Measurements from ENCODE around the gene STON2.
A peak's percentile ranks its signal among the peaks of the same experiment; 100 is the strongest.

Gene STON2

DNA sequence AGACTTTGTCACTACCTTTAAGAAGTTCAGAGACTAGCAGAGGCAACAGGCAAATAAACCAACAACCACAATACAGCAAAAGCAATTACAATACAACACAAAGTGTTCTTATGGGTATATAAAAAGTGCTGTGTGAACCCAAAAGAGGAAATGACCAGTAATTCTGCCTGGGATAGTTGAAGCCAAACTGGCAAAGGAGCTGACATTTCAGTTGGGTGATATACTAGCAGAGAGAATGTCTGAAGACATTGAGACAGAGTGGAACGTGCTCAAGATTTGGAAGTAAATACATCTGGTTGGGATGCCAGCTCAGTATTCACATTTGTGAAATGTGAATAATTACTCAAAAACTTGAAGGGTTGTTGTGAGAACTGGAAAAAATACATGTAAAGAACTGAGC, 98.8 kb downstream of the STON2 start:
- DNase-seq: no peak

DNA sequence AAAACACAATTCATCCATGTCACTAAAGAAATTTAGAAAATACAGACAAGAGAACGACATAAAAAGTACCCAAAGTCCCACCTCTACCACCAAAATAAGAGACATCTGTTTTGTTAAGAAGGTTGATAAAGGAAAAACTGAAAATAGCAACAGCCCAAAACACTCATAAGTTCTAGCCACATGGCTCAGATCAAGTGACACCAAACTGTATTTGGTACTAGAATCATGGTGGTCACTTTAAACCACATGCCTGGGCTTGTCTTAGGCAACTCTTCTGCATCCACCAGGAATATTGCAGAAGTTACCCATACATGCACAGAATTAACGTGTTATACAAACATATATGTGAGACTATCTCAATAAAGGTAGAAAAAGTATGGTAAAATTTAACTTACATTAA, 101.2 kb downstream of the STON2 start:
- no peak for DNase-seq

DNA sequence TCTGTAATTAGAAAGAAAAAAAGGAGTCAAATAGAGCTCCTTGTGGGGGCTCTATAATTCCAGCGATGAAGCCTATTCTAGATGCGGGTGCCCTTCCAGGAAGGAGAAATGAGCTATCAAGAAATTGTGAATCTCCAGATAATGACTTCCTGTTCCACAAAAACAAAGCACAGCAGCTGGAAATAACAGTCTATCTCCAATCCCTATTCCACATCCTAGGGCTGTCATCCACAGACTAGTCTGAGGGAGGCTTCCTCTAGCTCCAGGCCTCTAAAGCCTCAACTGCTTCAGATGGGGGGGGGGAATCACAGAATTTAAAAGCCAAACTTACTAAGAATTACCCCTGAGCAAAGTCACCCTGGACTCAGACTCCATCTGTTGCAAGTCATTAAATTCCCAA, 102.0 kb downstream of the STON2 start:
- no peak for DNase-seq

DNA sequence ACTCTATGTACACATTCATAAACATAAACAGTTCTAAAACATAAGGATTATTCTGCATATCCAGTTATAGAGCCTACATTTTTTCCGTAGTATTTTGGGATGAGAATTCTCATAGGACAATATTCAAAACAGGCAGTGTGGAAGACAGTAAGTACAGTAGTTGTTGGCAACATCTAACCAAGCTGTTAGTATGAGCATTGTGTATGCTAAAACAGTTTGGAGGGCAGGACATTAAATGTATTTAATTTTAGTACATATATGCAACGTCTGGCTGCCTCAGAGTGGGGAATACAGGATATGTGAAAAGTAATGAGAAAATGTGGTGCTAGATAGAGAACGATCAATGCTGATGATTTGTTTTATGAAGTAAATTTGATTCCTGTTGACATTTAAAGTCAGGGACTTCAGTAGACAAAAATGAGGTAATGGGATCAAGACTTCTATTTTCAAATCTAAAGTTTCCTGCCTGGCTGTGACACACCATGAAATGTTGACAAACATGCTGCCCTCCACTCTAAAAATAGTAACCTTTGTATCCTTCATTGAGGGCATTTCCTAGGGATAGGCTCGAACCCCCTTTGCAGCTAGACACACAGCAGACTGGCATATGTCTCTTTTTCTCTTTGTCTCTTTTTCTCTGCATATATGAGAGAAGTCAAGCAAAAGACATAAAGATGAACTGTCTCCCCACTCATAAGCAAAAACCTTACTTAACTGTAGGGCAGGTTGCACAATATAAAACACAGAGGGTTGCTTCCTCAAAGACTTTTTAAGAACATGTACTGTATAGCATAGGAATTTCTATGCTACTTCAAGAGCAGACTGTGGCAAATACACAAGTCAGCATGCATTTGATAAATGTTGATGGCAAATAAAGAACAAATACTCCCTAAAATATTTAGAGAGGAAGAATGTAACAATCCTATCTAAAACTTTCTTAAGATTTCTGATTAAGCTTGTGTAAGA, 103.9 kb downstream of the STON2 start:
- DNase-seq: no peak

DNA sequence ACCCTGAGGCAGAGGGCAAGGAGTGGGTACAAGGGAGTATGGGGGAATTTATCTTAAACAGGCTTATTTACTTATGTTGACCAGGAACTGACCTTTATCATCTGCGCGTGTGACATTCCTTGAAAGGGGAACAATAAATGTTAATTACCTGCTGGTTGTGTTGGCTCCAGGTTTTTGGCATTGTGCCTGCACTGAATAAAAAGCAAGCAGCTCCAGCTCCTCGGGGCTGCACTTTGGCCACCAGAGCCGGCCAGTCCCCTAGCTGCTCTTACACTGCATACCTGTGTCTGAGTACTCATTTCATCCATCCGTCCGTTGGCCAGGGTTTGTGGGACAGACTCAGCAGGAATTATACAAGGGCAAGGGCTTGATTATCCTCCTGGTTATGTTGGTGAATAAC, 110.6 kb downstream of the STON2 start:
- DNase-seq: no peak

DNA sequence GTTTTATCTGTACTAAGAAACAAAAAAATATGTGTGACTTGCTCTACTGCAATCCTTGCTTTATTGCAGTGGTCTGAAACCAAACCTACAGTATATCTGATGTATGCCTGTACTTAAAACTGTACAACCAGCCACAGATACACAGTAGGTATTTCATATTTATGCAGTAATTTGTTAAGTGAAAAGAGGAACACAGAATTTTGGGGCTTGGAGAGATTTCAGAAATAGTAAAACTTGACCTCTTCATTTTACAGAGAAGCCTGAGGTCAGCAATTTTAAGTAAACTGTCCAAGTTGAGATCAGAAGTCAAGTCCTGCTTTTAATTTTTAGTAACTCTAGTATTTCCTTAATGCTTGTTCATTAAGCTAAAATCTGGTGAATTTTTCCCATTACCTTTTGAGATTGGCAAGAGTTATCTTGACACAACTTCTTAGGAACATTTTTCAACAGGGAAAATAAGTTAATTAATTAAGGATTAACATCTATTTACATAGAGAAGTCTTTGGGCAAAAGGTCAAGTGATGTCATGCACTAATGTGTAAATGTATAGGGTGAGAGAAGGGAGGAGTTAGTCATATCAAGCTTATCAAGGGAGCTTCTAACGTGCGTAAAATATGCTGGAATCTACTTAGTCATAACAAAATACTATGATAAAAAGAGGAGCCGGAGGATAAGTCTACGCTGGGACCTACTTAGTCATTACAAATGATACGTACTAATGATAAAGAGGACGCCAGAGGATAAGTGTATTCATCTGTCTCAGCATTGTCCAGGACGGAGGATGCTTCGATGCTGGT, 113.4 kb downstream of the STON2 start:
- no peak for DNase-seq

DNA sequence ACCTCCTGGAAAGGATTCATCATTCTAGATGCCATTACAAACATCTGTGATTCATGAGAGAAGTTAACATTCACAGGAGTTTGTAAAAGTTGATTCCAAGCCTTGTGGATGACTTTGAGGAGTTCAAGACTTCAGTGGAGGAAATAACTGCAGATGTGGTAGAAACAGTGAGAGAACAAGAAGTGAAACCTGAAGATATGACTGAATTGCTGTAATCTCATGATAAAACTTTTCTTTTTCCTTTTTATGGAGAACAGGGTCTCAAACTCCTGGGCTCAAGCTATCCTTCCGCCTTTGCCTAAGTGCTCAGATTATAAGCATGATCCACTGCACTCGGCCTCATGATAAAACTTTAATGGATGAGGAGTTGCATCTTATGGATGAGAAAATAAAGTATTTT, 114.9 kb downstream of the STON2 start:
- DNase-seq: no peak

DNA sequence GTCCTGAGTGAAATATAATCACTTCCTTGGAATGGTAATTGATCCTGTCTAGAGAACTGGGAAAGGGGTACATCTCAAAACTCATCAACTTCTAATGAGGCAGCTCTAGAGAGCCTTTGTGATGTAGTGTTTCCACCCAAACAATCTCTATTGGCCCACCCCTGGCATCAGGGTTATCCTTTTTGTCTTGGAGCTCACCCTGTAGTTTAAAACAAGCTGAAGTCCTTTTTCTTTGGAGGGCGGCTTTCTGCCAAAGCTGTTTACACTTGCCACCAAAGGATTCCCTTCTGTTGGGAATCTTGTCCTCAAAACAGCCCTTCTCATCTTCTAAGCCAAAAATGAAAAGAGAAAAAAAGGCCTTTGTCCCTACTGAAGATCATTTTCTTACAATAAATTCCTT, 118.8 kb downstream of the STON2 start:
- no peak for DNase-seq

DNA sequence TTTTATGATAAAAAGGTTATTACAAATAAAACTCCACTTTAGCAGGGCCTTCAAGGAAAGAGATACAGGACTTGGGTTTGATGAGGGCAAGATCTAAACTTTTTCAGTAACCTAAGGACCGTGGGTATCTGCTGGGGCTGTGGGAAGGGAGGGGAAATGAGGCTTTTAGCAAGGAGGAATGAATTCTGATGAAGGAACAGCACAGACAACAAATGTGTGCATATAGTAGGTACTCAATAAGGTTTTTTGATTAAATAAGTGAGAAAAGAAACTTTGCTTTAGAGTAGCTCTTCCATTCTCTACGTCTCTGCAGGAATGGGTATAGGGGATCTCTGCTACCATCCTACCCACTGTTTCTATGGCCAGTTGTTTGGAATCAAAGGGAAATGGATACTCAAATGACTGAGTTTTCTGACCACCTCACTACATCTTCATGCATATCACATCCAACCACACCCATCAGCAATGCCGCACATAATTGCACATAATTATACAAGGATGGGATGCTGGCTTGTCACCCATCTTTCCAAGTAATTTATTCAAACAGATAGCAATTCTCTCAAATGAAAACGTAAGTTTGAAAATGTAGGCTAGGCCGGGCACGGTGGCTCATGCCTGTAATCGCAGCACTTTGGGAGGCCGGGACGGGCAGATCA, 119.9 kb downstream of the STON2 start:
- DNase-seq: no peak

DNA sequence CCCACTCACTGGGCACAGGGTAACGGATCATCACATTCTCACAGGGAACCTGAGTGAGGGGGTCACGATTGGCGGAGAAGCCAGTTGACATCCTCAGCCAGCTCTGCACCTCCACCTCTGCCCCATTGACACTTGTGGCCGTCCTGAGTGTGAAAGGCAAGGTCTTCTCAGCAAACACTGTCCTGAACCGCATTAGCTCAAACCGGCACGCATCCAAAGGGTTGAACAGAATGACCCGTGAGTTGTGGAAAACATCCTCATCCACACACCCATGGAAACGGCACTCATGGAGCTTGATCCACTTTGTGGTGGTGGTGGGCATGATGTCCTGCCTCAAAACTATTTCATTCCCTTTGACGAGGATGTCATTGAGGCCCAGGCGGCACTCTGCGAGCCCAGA, 123.0 kb downstream of the STON2 start:
- no peak for DNase-seq

DNA sequence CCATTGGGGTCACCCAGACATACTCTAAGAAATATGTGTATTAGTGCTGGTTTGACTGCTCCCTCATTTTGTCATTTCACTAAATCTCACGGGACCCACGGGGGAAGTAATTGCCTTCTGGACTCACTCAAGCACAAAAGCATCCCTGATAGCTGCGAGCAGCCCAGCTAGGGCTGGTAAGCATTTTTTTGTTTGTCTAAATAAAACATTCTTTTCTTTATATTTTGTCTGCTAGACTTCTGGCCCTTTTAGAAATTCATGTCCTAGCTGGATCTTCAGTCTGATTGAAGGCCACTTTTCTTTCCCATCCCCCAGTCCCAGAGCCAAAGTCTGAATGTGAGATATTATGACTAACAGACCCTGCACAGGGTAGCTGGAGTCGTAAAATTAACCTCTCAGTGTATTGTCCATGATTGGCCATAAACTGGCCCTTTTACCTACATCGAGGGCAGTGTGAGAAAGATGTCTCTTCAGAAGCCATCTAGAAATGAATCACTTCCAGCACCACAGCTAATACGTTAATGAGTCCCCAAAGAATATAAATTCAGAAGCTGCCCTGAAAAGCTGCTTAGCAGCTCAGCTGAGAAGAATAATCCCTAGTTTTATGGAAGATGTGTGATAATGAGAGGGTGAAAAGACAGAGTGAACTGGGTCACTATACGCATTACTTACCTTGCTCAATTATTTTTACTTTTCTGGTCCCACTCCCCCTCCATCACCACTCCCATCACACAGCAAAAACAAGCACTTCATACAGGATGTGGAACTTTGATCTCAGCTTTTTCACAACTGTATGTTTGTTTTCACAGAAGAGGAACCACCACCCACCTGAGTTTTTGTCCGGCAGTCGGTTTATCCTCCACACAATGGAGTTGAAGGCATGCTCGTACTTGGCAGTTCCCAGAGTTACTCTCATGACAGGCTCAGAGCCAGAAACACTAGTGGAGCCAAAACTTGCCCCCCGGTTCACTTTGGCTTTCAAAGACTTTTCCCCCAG, 123.8 kb downstream of the STON2 start:
- no peak for DNase-seq

DNA sequence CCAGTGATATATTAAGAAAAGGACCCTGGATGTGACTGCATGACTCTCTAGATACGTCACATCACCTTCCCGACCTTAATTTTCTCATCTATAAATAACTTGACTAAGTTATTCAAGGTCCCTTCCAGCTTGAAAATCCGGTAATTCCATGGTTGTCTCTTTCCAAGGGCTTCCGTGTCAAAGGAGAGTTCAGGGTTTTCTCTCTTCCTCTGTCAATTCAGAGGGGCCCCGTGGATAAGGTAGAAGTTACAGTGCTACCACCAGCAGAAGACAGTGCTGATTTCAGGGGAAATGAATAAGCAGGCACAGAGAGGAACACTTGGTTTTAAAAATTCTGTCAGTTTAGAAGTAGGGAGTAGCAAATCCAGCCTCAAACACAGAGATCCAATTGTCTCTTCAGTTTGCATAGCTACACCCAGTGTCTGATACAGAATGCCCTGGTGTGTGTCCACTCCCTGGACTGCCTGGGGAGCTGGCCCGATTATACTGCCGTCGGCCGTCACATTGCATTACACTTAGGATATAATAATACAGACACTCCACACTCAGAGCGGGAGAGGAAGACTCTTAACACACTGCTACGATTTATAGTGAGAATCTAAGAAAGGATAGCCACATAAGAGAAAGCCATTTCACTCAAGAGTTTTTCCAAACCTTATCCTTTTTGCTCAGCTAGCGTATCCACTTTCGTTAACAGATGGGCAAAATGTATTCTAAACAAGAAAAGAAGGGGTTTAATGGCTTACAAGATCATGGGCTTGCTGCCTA, 124.6 kb downstream of the STON2 start:
- DNase-seq: no peak

DNA sequence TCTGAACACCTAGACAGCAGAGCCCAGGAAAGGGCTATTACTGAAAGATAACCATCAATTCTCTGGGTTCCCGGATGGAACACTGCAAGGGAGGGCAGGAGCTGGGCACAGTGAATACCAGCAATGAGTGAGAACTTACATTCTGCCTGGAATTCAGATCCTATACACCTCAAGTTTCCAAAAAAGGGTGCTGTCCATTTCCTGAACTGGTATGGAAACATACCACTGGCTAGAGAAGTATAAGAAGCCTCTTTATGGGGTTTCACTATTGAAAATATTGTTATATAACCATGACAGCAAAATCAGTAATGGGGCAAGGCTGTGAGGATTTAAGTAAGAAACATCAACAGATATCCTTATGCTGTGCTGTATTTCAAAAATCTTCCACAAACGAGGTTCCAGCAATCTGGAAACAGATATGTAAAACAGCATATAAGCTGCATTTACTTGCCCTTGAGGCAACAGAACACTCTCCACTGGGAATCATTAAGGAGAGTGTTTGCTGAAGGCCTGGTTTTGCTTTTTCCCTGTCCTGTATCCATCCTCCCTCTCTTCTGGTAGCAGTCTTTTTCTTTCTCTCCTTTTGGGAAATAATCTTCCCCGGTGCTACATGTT, 126.1 kb downstream of the STON2 start:
- DNase-seq: no peak

DNA sequence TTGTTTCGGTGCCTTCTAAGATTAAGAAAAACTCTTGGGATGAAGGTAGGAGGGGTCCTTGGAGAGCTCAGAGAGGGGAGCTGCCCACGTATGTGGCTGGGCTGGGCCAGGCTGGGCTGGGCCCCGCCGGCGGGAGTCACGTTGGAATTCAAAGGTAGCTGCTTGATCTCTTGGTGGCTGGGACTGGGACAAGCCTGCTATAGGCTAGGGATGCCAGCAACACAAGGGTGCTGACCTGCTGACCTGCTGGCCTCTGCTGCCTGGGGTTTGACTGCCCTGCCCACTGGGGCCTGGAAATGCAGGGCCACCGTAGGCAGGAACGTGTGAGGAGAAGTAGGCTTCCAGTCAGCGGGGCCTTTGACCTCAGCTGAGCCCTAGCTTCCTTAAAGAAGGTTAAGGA, 126.6 kb downstream of the STON2 start:
- no peak for DNase-seq

DNA sequence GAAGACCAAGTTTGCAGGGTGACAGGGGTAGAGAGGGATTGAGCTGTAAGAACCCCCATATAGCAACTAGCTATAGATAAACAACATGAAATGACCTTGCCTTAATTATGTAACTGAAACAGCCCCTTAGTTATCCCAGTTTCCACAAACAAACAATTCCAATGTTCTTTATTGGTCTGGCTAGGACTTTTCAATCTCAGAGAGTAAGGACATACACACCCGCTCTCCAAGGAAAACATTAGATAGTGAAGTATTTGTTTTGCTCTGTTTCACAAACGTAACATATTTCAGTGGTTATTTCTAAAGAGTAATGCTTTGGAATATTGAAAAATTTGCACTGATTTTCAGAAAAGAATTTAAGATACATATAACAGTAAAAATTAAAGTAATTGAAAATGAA, 127.8 kb downstream of the STON2 start:
- no peak for DNase-seq

DNA sequence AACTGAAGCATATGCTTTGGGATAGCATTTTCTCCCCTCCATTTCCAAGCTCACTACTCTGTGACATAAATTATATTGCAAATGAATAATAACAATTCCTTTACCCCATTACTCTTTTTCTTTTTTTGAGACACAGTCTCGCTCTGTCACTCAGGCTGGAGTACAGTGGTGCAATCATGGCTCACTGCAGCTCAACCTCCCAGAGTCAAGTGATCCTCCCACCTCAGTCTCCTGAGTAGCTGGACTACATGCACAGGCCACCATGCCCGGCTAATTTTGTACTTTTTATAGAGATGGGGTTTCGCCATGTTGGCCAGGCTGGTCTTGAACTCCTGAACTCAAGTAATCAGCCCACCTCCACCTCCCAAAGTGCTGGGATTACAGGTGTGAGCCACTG, 130.1 kb downstream of the STON2 start:
- no peak for DNase-seq

DNA sequence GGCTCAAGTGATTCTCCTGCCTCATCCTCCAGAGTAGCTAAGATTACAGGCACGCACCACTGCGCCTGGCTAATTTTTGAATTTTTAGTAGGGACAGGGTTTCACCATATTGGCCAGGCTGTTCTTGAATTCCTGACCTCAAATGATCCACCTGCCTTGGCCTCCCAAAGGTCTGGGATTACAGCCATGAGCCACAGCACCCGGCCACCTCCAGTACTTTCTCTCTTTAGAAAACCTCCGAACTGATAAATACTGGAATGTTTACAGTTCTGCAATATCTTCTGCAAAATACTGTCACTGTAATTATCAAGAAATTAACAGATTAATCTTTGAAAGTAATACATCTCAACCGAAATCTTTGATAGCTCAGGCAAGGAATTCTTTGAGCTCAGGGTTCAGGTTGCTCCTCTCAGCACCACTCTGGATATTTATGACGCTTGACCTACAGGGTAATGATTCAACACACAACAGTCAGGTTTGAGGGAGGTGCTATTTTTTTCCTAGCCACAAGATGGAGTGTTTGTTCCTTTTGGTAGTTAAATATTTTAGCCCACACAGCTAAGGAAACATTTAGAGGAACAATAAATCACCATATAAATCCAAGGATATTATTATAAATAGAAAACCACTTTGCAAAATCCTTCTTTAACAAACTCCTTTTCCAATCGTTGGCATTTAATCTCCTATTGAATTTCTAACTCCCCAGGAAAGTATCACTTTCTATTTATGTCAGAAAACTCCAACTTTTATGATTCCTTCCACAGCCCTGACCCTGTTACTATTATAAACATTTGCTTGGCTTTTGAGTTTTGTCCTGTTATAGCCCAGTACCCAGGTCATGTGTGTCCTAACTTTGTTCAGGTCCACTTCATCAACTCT, 130.8 kb downstream of the STON2 start:
- peak; percentile 64 for DNase-seq

DNA sequence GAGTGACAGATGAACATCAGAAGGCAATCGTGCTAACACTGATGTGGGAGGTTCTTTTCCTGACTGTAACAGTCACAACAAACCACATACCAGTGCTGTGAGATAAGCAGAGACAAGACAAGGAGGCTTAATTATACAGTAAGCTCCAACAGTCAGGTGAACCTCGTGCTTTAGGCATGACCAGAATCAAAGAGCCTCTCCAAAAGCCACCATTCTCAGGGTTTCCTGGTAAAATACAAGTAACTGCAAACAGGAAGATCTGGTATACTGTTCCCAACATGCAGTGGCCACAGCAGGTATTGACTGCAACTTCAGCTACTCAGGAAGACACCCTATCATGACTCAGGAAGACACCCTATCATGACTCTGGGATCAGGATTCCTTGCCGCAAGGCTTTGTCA, 132.1 kb downstream of the STON2 start:
- DNase-seq: no peak

DNA sequence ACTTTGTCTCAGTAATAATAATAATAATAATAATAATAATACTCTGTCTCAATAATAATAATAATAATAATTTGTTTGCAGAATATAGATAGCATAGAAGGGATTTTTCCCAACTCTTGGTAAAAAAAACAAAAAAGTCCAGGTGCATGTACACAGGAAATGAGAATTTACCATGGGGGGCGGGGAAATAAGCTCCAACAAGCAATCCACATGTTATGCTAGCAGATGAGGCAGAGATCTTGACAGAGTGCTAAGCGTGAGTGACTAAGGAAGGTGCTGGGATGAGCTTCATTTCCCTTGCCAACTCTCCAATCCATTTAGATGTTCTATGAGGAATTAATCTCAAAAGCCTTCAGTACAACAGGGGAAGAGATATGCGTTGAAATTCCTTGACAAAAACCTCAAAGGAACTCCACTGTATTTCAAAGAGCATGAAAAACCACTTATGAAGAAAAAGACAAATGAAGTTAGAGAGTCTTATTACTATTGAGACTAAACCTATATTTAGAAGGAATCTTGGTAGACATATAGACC, 134.4 kb downstream of the STON2 start:
- DNase-seq: no peak

DNA sequence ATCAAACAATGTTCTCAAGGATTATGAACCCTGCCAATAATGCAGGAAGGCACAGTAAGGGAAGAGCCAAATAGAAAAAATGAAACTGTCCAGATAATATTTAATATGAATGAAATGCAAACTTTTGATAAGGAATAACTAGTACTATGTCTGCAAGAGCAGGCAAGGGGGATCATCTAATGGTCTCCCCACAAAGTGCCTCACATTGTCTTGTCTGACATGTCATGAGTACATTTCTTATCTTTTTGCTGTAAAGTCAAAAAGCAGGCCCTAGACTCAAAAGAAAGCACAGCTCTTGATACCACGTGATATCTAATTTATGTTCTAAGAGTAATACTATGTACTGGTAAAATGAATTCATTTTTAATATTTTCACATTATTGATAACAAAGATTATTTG, 135.5 kb downstream of the STON2 start:
- DNase-seq: no peak

Data from NCI-H345 (cell line).